ENCODE measurements around the gene RIF1. TPM values are rescaled to one million over a fixed set of nuclear protein-coding genes. Genes with fewer than 3 reads are reported as not detected.

RIF1 gene
- total RNA-seq = 60.9 and 62.9 TPM in 2 replicates

DNA sequence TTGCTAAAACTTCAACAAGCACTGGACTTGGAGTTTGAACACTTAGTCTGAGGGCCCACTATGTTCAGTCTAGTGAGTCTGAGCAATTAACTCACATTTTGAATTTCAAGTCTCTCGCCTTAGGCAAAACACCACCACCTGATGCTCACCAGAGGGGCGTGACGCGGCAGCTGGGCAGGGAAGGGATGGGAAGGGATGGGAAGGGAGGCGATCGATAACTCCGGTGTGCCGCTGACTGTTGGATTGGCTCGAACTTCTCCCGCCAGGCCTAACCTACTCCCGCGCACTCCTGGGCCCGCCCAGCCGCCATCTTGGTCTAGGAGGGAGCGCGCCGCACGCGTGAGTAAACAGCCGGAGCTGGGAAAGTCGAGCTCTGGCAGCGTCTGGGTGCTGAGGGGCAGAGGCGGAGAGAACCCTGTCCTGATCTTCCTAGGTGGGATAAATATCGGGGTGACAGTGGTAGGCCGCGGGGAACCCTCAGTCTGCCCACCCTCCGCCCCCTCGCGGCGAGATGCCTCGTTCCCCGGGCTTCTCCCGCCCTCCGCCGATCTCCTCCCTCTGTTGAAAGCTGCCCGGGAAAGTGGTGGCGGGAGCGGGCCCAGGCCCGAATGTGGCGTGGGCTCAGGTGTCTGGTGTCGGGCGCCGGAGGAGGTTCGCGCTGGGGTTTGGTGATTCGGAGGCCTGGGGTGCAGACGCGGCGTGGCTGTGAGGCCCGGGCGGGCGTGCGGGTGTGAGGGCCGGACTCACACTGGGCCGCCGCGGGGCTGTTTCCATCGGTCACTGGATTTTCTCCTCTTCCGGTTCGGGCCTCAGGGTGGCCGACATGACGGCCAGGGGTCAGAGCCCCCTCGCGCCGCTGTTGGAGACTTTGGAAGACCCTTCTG is at the start of gene RIF1:
TSS of gene RIF1 (plus strand) at position 302 of the 884 bp plus-strand sequence. CDS start at position 824, 522 bp downstream.

Small RNAs within 50 kb of the gene (small RNA-seq; reads per million reads assigned to genes)
- not detected for gene MIR4773-1
- gene RN7SL124P = not detected

Other genes starting within 250 kb of the RIF1 start
- gene RBM43, start 148.0 kb upstream of the RIF1 start, total RNA-seq = 20.0 and 26.4 TPM in 2 replicates
- gene NMI, start 120.2 kb upstream of the RIF1 start, total RNA-seq = 32.3 and 38.8 TPM in 2 replicates
- 142 and 572 TPM in 2 replicates for gene TNFAIP6, start 52.3 kb upstream of the RIF1 start, total RNA-seq